Activated T-cell treated with anti-CD3 and anti-CD28 coated beads, Interleukin-2, amount 50 U/mL, for 4 hours (primary cell): ENCODE results near the gene PSMA5. TPM values are rescaled to one million over a fixed set of nuclear protein-coding genes. Genes with fewer than 3 reads are reported as not detected.

ENCODE experiments used
- ATAC-seq, 2 donors: fragments of 200-7000 bp; cut with Tn5 transposase; one replicate each; pipeline ENCODE4 v1.10.0; 2021
- DNase-seq: peaks from one replicate; pipeline ENCODE4 v3.0.0-alpha.2; 2020
- H3K27me3 Mint-ChIP-seq: one replicate; pipeline ENCODE4 v1.8.0; 2021; ENCODE audit warnings: low read depth, mixed read lengths
- H3K36me3 Mint-ChIP-seq: one replicate; pipeline ENCODE4 v1.8.0; 2022; ENCODE audit warnings: mixed read lengths; ENCODE audit not compliant: insufficient read depth
- H3K4me1 Mint-ChIP-seq: one replicate; pipeline ENCODE4 v1.8.0; 2021; ENCODE audit warnings: low read depth, mixed read lengths
- H3K4me3 Mint-ChIP-seq: one replicate; pipeline ENCODE4 v1.8.0; 2021; ENCODE audit warnings: mild to moderate bottlenecking, moderate library complexity, mixed read lengths
- H3K9me3 Mint-ChIP-seq: one replicate; pipeline ENCODE4 v1.8.0; 2021; ENCODE audit warnings: mixed read lengths
- total RNA-seq, 3 donors: library from RNA; stranded (reverse); gene quantifications; one replicate each; pipeline ENCODE4 v1.2.1, GENCODE V29; 2021

Gene PSMA5
- total RNA-seq, 3 donors from 2014 or later: 298 to 351 (median 300) TPM

DNA sequence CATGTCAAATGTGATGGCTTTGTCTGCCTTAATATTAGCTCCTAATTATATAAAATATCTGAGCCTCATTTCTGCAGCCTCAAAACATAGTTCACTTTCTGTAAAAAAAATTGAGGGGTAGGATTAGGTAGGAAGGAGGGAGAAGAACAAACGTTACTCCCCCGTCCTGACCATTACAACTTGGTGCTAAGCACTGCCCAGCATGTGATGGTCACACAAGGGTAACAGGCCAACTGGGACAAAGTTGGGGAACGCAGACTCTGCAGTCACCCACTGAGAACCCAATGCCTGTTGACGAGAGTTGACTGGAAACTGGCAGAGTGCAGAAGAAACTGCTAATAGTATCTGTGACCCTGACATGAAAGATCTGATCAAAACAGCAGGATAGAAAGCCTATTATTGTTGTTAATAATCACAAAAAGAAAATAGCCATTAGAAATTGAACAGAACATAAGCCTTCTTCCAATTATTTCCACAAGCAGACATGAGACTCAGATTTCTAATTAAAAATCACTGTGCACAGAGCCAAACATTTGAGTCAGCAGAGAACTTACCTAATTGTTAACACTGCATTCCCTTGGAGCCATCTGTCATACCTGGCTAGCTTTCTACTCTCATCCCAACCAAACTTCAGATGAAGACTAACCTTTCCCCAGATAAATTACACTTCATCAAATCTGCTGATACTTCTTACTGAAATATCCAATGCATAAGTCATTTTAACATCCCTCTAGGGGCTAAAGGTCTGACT is 34.0 kb downstream of the PSMA5 start:
- Mint-ChIP-seq H3K4me1 (peaks cover 9% of the 10 kb centered on the region), H3K9me3 (no peaks in the 10 kb centered on the region), H3K27me3 (peaks cover 71% of the 10 kb centered on the region), H3K4me3 (no peak overlapping the region), H3K36me3 (no peaks in the 10 kb centered on the region)
- ATAC-seq: no peak
- no peak for DNase-seq

DNA sequence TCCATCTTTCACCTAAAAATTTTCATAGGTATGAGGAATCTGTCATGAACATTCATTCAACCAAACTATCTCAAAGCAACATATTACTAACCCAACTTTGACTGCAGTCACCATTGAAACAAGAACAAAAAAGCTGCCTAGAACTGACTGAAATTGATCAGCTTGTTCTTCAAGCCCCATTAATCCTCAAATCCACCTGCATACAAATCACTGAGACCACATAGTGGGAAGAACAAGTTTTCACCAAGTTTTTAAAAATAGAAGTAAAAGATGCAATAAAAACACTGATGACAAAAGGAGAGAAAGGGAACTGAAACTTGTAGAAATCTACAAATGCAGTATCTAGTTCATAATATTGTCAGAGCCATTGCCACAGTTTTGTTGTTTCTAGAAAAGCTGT is 34.6 kb downstream of the PSMA5 start:
- Mint-ChIP-seq H3K36me3 (no peaks in the 10 kb centered on the region), H3K9me3 (no peaks in the 10 kb centered on the region)

DNA sequence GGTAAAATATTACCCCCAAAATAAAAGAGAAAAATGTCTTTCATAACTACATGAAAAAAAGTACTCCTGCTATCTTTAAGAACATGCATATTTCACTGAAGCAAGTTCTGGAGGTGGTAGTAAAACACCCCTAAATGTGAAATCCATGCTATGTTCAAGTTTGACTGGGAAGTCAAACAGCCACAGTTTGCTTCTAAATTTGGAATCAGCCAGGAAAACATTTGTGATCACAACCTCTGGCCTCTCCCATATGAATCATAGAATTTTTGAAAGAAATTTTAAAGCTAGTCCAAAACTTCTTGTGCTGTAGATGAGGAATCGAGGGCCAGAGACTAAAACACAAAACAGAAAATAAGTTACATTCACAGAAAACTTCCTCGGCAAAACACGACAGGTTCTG is 35.1 kb downstream of the PSMA5 start:
- peaks cover 61% of the 10 kb centered on the region for H3K27me3 Mint-ChIP-seq
- H3K4me3 Mint-ChIP-seq: no peak overlapping the region
- H3K36me3 Mint-ChIP-seq: no peaks in the 10 kb centered on the region
- H3K9me3 Mint-ChIP-seq: no peaks in the 10 kb centered on the region
- H3K4me1 Mint-ChIP-seq: no peaks in the 10 kb centered on the region
- DNase-seq (no peak), ATAC-seq (no peak)

More for the DNA sequence above, 34.6 kb downstream of the PSMA5 start:
- no peak for ATAC-seq
- DNase-seq: no peak
- Mint-ChIP-seq H3K4me3 (no peak overlapping the region), H3K27me3 (peaks cover 65% of the 10 kb centered on the region), H3K4me1 (peaks cover 4% of the 10 kb centered on the region)

DNA sequence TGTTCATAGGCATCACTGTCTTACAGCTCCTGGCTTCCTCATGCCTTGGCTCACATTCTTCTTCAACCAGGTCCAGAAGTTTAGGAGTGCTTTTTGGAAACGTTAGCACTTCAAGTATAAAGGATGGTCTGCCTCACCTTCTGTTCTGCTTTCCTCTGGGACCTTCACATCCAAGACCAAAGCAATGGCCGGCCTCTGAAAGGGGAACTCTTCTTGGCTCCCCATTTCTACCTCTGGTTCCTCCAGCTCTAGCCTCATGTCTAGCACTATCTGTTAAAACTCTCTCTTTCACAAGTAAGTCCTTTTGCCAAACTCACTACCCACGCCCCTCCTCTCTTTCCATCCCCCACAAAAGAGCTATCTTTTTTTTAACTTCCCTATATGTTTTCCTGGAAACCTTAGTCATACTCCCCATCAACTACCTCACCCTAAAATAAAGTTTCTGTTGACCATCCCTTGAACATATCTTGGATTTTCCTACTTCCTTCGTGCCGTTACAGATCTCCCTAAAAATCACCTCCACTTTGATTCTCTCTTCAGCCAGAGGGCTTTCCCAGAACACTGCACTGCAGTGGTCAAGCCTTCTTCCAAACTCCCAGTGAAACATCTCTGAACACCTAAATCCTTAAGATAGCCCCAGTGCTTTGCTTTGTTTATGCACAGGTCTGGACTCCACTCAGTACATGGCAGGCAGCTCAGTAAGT is 36.5 kb downstream of the PSMA5 start:
- Mint-ChIP-seq H3K4me1 (no peaks in the 10 kb centered on the region), H3K36me3 (no peaks in the 10 kb centered on the region), H3K9me3 (no peaks in the 10 kb centered on the region), H3K27me3 (peaks cover 47% of the 10 kb centered on the region), H3K4me3 (no peak overlapping the region)
- DNase-seq: no peak
- no peak for ATAC-seq

DNA sequence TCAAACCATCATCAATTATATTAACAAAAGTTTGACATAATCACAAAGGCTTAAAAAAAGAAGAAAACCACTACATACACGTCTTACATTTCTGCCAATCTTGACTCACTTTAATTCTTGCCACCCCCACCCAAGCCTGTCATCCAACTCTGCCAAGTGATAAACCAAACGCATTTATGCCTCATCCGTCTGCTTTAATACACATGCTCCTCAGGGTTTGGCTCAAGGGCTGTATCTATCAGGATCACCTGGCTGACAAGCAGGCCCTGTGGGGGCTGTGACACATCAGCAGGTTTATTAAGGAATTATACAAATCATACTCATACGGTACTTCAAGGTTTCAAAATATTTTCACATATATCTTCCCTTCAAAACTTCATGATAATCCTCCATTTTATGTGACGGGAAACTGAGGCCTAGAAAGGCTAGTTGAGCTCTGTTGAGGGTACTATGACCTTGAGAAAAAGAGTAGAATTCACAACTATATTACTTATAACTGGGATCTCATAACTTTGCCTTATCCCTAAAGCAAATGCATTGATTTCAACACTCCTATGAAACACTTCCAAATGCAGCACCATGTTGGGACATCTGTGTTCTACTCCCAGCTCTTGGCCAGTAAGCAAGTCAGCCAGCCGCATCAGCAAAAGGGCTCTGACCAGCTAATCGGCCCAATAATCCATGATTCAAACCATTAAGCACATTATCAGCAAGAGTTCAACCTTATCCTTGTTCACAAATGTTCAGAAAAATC is 37.2 kb downstream of the PSMA5 start:
- no peaks in the 10 kb centered on the region for H3K4me1 Mint-ChIP-seq

DNA sequence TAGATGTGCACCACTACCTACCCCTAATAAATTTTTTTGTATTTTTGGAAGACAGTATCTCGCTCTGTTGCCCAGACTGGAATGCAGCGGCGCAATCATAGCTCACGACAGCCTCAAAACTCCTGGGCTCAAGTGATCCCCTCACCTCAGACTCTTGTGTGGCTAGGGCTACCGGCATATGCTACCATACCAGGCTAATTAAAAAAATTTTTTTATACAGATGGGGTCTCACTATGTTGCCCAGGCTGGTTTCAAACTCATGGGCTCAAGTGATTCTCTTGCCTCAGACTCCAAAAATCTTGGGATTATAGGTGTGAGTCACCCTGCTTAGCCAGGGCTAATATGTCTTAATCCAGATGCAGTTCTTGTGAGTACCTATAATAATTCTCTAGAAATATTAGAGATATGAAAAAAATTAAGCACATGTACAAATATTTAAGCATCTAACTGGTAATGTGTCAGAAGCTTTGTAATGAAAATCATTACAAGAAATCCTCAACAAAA is 38.0 kb downstream of the PSMA5 start:
- H3K36me3 Mint-ChIP-seq: no peaks in the 10 kb centered on the region
- no peak for ATAC-seq
- H3K4me3 Mint-ChIP-seq: no peak overlapping the region
- peaks cover 37% of the 10 kb centered on the region for H3K27me3 Mint-ChIP-seq
- no peaks in the 10 kb centered on the region for H3K4me1 Mint-ChIP-seq
- no peaks in the 10 kb centered on the region for H3K9me3 Mint-ChIP-seq
- DNase-seq: no peak

More for the DNA sequence above, 37.2 kb downstream of the PSMA5 start:
- DNase-seq (no peak), ATAC-seq (no peak)
- Mint-ChIP-seq H3K36me3 (no peaks in the 10 kb centered on the region), H3K9me3 (no peaks in the 10 kb centered on the region), H3K27me3 (peaks cover 43% of the 10 kb centered on the region), H3K4me3 (no peak overlapping the region)

DNA sequence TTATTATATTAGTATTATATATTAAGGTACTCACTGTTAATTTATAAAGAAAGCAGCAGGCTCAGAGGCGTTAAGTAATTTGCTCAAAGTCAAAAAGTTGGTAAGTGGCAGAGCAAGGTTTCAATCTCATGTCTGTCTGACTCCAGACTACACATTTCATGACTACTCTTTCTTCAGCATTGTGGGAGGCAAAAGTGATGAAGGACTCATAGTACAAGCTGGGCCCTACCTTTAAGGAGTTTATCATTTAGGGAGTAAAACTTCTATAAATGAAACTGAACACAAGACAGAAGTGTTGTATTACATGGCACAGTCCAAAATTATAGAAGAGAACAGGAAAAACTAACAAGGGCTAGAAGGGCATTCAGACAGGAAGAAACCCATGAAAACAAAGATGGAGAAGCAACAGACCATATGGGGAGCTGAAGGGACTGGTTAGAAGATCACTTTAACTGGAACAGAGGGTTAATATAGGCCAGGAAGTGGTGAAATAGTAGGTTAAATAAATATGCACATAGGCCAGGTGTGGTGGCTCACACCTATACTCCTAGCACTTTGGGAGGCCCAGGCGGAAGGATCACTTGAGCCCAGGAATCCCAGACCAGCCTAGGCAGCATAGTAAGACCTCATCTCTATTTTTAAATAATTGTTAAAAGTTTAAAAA is 40.1 kb downstream of the PSMA5 start:
- no peaks in the 10 kb centered on the region for H3K4me1 Mint-ChIP-seq
- H3K9me3 Mint-ChIP-seq: no peaks in the 10 kb centered on the region
- DNase-seq: no peak
- H3K27me3 Mint-ChIP-seq: peaks cover 24% of the 10 kb centered on the region
- ATAC-seq: no peak
- H3K36me3 Mint-ChIP-seq: no peaks in the 10 kb centered on the region
- no peak overlapping the region for H3K4me3 Mint-ChIP-seq

DNA sequence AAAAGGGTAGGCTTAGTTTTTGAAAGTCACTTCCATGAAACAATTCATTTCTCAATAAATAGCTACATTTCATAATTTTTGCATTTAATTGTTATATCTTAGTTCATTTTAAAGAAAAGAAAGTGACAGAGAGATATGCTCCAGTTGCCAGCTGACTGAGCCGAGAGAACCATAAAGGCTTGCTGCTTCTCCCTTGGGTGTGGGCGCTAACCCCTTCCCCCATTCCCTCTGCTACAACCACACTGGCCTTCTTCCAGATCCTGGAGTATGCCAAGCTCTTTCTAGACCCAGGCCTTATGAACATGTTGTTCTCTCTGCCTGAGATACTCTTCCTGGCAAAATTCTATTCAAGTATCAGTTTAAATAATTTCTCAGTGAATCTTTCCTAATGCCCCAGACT is 40.8 kb downstream of the PSMA5 start:
- Mint-ChIP-seq H3K9me3 (no peaks in the 10 kb centered on the region), H3K27me3 (peaks cover 20% of the 10 kb centered on the region), H3K4me1 (no peaks in the 10 kb centered on the region), H3K36me3 (no peaks in the 10 kb centered on the region), H3K4me3 (no peak overlapping the region)
- DNase-seq: no peak
- no peak for ATAC-seq

DNA sequence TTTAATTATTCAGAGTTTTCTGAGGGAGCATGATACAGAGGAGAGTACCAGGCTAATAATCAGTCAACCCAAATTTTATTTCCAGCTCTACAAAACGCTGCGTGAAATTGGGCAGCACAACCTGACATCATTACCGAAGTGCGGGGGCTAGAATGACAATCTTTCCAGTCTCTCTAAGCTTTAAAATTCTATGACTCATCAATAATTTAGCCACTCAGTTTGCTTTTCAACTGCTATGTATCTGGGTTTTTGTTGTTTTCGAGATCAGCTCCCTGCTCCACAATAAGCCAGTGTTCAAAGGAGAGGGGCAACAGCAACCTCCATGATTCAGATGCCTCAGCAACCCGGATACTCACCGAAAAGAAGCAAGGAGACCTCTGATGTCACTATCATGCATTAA is 42.4 kb downstream of the PSMA5 start:
- Mint-ChIP-seq H3K4me1 (no peaks in the 10 kb centered on the region), H3K4me3 (no peak overlapping the region), H3K27me3 (peaks cover 7% of the 10 kb centered on the region), H3K9me3 (no peaks in the 10 kb centered on the region), H3K36me3 (no peaks in the 10 kb centered on the region)
- DNase-seq (no peak), ATAC-seq (no peak)

DNA sequence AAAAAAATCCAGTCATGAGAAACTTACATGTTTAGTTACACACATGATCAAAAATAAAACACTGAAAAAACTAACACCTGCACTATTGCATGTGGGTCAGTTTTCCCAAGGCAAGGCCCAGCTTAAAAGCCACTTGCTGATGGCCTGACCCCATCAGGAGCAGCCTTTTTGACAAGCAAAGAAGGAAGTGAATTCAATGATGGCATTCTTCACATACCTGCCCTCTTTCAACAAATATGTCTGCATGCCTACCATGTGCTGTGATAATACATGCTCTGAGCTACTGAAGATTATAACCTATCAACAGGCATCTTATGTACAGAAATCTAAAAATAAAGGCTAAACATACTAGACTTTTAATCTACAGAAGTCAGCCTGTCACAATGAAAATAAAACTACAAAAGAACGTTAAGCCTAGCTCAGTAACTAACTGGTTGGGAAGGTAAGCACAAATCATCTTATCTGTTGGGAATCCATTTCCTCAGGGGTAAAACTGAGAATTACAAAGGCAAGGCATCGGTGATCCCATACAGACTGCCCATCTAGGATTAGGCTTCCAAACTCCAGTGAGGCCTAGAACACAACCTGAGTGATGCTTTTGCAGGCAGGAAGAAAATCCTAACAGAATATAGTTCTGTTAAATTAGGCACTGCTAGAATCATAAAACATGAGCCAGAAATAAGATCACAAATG is 43.0 kb downstream of the PSMA5 start:
- ATAC-seq (no peak), DNase-seq (no peak)
- Mint-ChIP-seq H3K36me3 (no peaks in the 10 kb centered on the region), H3K27me3 (peaks cover 5% of the 10 kb centered on the region), H3K4me3 (no peak overlapping the region), H3K9me3 (no peaks in the 10 kb centered on the region), H3K4me1 (no peaks in the 10 kb centered on the region)

DNA sequence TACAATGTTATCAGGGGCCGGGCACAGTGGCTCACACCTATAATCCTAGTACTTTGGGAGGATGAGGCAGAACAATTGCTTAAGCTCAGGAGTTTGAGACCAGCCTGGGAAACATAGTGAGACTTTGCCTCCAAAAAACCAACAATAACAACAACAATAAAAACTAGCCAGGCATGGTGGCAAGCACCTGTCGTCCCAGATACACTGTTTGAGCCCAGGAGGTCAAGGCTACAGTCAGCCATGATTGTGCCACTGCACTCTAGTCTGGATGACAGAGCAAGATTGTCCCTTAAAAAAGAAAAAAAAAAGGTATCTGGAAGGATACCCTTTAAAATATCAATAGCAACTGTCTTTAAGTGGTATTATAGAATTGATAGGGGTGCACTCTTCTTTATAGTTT is 44.7 kb downstream of the PSMA5 start:
- Mint-ChIP-seq H3K36me3 (no peaks in the 10 kb centered on the region), H3K4me3 (no peak overlapping the region), H3K9me3 (no peaks in the 10 kb centered on the region), H3K27me3 (peaks cover 1% of the 10 kb centered on the region), H3K4me1 (no peaks in the 10 kb centered on the region)
- DNase-seq: no peak
- no peak for ATAC-seq

DNA sequence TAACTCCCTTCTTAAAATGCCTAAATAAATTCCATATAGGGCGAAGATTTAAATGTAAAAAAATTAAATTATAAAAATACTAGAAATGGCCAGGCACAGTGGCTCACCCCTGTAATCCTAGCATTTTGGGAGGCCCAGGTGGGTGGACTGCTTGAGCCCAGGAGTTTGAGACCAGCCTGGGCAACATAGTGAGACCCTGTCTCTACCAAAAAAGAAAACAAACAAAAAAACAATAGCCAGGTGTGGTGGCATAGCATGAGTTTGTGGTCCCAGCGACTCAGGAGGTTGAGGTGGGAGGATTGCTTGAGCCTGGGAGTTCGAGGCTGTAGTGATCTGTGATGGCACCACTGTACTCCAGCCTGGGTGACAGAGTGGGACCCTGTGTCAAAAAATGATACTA is 46.3 kb downstream of the PSMA5 start:
- H3K36me3 Mint-ChIP-seq: no peaks in the 10 kb centered on the region
- H3K4me1 Mint-ChIP-seq: no peaks in the 10 kb centered on the region

DNA sequence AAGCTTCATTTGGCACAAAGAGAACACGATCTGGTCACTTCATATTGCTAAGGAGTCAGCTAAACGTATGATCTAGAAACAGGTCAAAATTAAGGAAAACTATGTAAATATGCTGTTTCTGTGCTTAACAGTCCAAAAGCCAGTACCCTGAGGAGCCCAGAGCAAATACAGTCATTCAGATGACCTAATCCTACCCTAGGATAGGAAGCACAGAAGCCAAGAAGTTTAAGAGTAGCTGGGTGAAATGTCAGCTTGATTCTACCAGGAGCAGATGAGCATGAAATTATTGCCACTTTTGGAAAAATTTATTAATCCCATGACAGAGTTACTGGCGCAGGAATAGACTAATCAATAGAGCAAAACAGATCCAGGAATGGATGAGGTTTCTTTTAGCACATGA is 46.8 kb downstream of the PSMA5 start:
- H3K36me3 Mint-ChIP-seq: no peaks in the 10 kb centered on the region

More for the DNA sequence above, 46.3 kb downstream of the PSMA5 start:
- Mint-ChIP-seq H3K27me3 (peaks cover 1% of the 10 kb centered on the region), H3K9me3 (no peaks in the 10 kb centered on the region), H3K4me3 (no peak overlapping the region)
- DNase-seq (no peak), ATAC-seq (no peak)

DNA sequence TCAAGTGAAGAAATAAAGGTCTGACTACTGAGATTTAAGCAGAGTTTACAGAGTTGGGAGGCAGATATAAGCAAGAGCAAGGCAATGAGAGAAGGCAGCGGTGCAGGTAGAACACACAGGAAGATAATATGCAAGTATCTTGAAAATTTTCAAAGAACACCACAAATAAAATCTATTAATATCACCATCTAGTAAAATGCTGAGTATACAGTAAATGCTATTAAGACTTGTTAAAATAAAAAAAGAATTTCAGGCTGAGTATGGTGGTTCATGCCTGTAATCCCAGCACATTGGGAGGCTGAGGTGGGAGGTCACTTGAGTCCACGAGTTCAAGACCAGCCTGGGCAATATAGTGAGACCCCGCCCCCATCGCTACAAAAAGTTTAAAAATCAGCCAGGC is 48.5 kb downstream of the PSMA5 start:
- Mint-ChIP-seq H3K9me3 (no peaks in the 10 kb centered on the region), H3K4me1 (peaks cover 3% of the 10 kb centered on the region), H3K36me3 (no peaks in the 10 kb centered on the region), H3K27me3 (peaks cover 8% of the 10 kb centered on the region), H3K4me3 (no peak overlapping the region)
- DNase-seq: no peak
- no peak for ATAC-seq

More for the DNA sequence above, 46.8 kb downstream of the PSMA5 start:
- Mint-ChIP-seq H3K4me1 (no peaks in the 10 kb centered on the region), H3K27me3 (peaks cover 1% of the 10 kb centered on the region), H3K9me3 (no peaks in the 10 kb centered on the region), H3K4me3 (no peak overlapping the region)
- DNase-seq (no peak), ATAC-seq (no peak)
